Measurements from ENCODE around the gene VCL.
"Not testable (repeated sequence)": the region's sequence is repeated elsewhere in the genome, so short reads cannot be mapped to it uniquely, and the experiment has no call there.

VCL gene

GRCh38 chr10:73973427-73973826, 24.5 kb upstream of the VCL start:
- DNase-seq = no peak

- no peak for DNase-seq
Observed at GRCh38 chr10:73974309-73974946, 23.5 kb upstream of the VCL start.

GRCh38 chr10:73975388-73975787, 22.5 kb upstream of the VCL start:
- no peak for DNase-seq

GRCh38 chr10:73979141-73979808, 18.6 kb upstream of the VCL start:
- no peak for DNase-seq

- DNase-seq = no peak
Observed at GRCh38 chr10:73979809-73980433, 18.0 kb upstream of the VCL start.

DNA sequence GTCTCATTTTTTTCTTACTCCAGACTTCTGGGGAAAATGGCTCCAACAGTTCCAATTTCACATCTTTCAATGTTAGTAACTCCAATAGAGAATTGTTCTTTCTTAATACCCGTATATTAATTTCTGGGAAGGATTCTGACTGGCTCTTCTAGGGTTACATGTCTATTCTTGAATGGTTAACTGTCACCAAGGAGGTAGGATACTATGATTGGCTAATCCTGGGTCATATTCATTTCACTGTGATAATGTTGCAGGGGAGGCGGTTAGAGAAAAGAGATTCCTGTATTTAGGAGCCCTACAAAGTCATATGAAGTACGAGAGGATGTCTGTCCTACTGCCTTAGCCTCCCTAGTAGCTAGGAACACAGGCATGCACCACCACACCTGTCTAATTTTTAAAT, 16.1 kb upstream of the VCL start:
- no peak for DNase-seq

DNA sequence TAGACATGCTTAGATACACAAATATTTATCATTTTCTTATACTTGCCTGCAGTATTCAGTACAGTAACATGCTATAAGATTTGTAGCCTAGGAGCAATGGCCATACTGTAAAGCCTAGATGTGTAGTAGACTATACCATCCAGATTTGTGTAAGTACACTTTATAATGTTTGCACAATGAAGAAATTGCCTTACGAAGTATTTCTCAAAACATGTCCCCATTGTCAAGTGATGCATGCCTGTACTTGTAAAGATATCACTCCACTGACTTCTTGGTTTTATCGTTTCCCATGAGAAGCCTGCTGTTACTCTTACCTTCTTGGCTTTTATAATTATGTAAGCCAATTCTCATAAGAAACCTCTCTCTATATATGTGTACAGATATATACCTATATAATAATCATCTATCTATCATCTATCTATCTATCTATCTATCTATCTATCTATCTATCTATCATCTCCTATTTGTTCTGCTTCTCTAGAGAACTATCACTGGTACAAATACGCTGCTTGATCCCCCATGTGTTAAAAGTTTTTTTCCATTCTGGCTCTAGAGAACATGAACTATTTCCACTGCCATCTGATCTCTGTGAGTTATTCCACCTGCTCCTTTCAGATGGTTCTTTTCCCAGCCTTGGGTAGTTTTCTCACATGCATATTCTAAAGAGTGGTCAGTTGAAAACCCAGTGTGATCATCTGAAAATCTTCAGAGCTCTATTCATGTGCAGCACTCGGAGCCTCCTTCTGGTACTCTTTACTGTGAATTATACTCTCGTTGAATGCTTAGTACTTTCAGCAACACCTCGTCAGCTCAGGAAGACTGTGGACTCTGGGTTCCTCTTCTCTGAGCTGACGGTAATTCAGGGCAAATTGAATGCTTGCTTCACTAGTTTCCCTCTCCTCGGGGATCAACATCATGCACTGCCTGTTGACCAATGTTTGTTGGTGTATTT, 14.5 kb upstream of the VCL start:
- DNase-seq = no peak

DNA sequence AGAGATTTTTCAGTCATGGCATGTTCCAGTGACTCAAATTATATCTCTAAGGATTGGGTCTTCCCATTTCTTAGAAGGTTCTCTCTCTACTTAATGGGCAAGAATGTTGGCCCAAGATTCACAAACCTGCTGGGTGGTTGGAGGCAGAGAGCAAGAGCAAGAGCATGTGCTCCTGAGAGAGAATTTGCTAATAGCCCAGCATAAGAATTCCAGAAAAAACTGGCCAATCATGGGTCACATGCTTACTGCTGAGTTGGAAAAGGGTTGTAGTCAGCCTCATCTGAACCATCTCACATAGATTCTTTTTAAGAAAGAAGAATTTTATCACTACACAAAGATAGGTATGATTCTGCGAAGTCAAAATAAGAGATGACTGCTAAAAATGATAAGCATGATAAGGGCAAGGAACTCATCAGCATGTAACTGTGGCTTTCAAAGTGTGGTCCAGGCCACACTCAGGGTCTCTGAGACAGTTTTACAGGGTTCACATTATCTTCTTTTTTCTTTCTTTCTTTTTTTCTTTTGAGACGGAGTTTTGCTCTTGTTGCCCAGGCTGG, 8.2 kb upstream of the VCL start:
- DNase-seq = no peak

- DNase-seq = no peak
Observed at GRCh38 chr10:73991203-73991883, 6.6 kb upstream of the VCL start.

- peak; percentile 56 for DNase-seq
Observed at GRCh38 chr10:73991884-73992245, 6.1 kb upstream of the VCL start.

DNA sequence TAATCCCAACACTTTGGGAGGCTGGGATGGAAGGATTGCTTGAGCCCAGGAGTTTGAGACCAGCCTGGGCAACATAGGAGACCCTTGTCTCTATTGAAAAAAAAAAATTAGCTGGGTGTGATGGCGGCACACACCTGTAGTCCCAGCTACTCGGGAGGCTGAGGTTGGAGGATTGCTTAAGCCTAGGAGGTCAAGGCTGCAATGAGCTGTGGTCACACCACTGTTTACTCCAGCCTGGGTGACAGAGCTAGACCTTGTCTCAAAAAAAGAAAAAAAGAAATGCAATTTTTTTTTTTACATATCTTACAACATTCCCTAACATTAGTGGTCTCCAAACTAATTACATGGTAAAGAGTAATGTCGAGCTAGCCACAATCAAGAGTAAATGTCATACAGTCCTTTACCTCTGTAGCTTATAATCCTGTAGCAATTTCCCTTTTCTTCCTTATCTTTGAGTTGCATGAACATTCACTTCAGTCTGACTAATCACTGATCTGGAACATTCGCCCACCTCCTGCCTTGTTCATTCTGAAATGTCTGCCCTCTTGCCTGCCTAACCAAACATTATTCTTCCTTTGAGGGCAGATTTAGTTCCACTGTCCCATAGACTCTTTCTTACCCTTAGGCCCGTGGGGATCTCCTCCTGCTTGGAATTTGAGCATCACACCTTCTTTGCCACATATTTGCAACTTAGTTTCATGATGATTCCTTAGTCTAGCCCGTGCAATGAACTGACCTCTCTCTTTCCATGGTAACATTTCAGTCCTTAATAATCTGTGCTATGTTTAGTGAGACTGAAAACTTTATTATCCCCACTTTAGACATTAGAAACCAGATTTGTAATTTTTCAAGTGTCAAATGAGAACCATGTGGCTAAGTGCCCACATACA, 4.8 kb upstream of the VCL start:
- no peak for DNase-seq

GRCh38 chr10:73995035-73995358, 2.9 kb upstream of the VCL start:
- no peak for DNase-seq

DNA sequence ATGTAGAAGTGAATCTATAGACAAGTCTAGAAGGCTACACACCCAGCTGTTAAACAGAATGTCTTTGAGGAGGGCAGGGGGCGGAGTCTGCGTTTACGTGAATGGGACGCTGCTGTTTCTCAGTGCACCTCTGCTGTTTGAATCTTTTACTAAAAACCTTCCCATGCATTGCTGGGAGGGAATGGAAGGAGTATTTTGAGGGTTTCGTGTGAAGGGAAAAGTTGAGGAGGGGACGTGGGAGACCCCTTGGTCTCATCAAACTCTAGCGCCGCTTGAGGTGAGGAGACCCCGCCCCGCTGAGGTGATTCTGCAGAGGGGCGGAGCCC, 492 bp upstream of the VCL start:
- DNase-seq = peak; percentile 84

DNA sequence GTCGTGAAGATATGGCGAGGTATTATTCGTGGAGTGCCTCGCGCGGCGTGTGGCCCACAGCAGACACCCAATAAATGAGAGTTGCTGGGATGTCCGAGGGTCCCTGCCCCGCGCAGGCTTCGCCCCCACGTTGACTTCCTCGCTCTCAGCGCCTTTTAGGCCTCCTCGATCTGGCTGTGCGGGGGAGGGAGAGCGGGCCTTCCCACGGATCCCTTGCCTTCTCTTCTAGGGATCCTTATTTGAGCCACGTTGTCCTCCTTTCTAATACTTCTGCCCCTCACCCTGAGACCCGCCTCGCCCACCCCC, 660 bp downstream of the VCL start:
- DNase-seq = peak; percentile 16

DNA sequence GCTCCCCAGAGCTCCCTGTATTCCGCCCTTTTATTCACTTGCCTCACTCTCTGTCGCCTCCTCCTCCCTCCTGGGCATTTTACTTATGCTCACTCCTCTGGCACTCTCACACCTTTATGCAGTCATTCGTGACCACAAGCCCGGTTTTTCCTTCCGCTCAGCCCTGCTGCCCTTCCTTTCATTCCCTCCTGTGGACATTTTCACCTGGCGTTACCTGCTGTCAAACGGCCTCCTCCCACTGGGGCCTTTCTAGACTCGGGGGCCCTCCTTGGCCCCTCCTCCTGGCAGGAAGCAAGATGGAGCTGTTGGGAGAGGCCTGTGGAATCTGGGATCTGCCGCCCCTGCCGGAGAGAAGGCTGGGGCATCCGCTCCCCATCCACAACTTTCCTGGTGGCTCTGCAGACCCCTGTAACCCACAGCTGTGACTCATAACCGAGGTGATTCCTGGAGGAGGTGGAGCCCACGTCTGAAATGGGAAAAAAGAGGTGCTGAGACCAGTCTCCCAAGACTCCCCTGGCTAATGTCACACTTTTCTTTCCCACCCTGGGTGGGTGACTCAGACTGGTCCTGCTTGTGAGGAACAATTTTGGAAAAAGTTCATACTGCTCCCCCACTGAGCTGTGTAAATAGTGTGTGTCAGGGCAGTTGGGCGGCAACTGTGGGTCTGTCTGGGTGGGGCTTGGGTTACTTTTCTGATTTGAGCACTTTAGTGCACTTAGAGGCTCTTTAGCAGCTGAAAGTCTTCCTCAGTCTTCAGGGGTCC, 1.2 kb downstream of the VCL start:
- DNase-seq = no peak

DNA sequence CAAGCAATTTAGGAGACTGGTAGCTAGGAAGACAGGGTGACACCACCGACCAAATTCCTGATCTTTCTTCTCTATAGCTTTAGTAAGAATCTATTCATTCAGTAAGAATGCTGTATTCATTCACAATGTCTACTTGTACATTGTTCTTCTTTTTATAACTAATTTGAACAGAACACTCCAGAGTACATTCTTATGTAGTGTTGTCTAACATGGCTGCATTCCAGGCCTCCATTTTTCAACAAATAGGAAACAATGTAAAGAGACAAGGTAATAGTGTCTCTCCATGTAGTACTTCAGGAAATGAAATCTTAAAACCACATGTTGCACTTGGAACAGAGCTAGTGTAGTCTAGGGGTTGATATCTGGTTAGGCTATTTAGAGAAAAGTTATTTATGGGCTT, 1.8 kb downstream of the VCL start:
- DNase-seq = no peak

DNA sequence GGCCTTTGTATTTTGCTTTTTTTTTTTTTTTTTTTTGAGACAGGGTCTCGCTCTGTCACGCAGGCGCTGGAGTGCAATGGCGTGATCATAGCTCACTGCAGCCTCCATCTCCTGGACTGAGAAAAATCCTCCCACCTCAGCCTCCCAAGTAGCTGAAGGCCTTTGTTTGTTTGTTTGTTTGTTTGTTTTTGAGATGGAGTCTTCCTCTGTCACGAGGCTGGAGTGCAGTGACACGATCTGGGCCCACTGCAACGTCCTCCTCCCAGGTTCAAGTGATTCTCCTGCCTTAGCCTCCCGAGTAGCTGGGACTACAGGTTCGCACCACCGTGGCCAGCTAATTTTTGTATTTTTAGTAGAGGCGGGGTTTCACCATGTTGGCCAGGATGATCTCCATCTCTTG, 2.3 kb downstream of the VCL start:
- DNase-seq = not testable (repeated sequence)

DNA sequence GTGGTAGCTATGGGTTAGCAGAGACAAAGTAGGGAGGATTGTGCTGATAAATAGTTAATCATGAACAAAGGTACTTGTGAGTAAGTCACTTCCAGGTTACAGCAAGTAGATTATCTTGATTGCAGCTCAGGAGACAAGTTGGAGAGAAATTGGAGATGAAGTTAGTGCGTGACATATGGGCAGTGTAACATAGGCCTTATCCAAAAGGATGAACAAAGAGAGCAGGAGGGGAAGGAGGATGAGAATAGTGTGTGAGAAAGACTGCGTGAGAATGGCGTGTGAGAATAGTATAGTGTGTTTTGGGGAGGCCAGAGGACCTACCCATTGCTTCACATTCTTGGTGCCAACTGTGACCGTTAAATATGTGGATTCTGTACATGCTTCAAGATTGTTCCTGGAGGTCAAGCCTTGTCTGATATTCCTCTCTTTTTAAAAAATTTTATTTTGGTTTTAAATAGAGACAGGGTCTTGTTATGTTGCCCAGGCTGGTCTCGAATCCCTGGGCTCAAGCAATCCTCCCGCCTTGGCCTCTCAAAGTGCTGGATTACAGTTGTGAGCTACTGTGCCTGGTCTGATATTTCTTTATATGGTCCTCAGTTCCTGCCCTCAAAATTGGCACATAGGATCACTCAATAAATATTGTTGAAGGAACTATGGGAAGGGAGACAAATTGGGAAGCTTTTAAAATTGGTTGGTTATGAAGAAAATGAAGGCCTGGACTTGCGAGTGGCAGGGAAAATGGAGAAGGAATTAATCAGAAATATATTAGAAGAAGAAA, 3.2 kb downstream of the VCL start:
- DNase-seq = no peak

DNA sequence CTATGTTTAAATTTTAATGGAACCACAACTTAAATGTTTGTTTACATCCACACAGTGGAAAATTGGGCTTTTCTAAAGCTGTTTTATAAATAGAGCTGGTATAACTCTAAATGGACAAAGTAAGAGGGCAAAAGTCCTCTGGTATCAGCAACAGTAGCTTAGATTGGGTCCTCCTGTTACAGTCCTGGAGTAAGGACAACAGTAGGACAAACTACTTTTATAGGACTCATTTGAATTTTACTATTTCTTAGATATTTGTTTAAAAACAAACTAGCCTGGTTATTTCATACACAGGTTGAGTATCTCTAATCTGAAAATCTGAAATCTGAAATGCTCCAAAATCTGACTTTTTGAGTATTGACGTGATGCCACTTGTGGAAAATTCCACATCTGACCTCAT, 8.4 kb downstream of the VCL start:
- no peak for DNase-seq

- DNase-seq = no peak
Observed at GRCh38 chr10:74008212-74008731, 10.4 kb downstream of the VCL start.

All from activated naive CD4-positive, alpha-beta T cell treated with anti-CD3 and anti-CD28 coated beads, Interleukin-2, amount 50 U/mL, for 16 hours (primary cell).